Astrocyte of the spinal cord (primary cell): ENCODE measurements around the gene REEP6.
A peak's percentile ranks its signal among the peaks of the same experiment; 100 is the strongest.

Experiments used
- DNase-seq: peaks from one replicate; pipeline ENCODE4 v3.0.0; 2011; ENCODE audit warnings: low read depth, low spot score
- H3K4me3 ChIP-seq: 2 replicates; pipeline ENCODE4 v1.5.1; 2011; ENCODE audit warnings: low read depth, mild to moderate bottlenecking, low read length, moderate library complexity
- in situ Hi-C: cut with HindIII; loops from 2 replicates; pipeline ENCODE4 v1.10.0; 2017; ENCODE audit warnings: low sequenced_read_pairs
- TF ChIP-seq, protein P1 (sequence below): IDR thresholded peaks from 2 replicates; pipeline ENCODE4 v1.5.1; 2012; ENCODE audit warnings: low read depth, mild to moderate bottlenecking, low read length, inconsistent platforms

The REEP6 gene

DNA sequence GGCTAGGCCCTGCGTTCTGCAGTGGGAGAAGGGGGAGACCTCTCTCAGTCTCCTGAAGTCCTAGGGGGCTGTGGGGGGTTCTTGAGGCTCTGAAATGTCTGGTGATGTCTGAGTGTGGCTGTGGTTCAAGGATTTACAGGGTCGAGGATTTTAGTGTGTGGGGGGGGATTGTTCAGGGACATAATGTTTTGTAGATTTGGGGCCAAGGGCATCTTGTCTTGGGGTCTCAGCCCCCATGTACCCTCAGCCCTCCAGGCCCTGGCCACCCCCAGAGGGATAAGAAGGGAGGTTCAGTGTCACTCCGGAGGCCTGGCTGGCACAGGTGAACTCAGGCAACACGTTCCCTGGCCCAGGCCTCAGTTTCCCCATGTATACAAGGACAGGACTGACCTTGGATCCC lies 43.5 kb upstream of the REEP6 start:
- TF ChIP-seq, protein P1, sequence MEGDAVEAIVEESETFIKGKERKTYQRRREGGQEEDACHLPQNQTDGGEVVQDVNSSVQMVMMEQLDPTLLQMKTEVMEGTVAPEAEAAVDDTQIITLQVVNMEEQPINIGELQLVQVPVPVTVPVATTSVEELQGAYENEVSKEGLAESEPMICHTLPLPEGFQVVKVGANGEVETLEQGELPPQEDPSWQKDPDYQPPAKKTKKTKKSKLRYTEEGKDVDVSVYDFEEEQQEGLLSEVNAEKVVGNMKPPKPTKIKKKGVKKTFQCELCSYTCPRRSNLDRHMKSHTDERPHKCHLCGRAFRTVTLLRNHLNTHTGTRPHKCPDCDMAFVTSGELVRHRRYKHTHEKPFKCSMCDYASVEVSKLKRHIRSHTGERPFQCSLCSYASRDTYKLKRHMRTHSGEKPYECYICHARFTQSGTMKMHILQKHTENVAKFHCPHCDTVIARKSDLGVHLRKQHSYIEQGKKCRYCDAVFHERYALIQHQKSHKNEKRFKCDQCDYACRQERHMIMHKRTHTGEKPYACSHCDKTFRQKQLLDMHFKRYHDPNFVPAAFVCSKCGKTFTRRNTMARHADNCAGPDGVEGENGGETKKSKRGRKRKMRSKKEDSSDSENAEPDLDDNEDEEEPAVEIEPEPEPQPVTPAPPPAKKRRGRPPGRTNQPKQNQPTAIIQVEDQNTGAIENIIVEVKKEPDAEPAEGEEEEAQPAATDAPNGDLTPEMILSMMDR: no peak
- no peak overlapping the region for H3K4me3 ChIP-seq
- DNase-seq: no peak
- in situ Hi-C loops: no loop called here

DNA sequence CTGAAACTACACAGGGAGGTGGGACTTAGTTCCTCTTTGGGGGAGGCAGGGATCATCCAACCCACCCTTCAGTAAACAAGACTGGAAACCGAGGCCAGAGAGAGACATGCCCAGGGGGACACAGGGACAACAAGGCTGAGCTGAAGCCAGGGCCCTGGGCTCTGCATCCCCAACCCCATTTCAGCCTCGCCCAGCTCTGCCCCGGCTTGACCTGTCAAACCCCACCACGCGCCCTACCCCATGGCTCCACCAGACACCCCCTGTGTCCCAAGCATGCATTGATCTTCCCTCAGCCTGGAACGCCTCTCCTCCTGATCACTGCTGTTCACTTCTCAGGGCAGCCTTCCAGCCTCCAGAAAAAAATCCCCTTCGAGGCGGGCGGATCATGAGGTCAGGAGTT lies 43.0 kb upstream of the REEP6 start:
- in situ Hi-C loops: no loop called here
- no peak for DNase-seq
- no peak overlapping the region for H3K4me3 ChIP-seq
- TF ChIP-seq, protein P1: no peak

DNA sequence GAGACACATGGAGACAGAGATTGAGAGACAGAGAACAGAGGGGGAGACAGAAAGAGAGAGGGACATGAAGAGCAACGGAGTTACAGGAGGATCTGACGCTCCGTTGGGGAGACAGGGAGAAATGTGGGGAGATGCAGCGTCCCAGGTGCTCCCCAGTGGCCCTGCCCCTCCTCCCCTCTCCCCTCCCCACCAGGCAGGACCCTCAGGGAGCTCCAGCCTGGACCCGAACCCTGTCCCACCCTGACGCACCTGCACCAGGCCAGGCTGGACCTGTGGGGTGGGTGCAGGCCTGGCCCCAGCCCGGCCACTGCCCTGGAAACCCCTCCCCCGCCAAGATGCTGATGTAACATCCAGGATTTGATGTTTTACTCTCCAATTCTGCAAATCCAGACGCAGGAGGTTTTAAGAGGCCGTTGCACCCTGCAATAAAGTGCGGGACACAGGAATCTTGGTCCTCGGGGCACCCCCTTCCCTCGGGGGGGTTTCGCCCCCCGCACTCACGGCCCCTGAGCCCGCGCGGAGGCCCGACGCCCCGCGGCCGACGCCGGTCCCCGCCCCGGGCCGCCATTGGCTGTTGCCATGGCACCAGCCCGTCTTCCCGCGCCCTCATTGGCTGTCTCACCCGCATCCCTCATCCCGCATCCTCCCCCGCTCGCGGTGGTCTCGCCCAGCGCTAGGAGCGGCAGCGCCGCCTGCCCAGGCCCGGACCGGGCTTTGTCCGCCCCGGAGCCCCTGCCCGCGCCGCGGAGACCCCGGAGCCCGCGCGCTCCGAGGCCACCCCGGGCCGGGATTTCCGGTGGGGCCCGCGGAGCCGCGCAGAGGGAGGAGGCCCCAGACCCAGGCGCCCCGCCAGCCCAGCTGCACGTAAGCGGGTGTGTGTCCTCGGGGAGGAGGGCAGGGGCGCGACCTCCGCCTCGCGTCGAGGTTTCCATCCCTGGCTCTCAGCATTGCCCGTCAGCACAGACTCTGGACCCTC lies 41.2 kb upstream of the REEP6 start, which contains the start of gene APC2:
Gene APC2, plus strand, starts transcription at position 655 of the 976 bp plus-strand sequence. CDS start 2,881 bp downstream, outside the sequence.
- H3K4me3 ChIP-seq: no peak within 1 kb of the TSS
- peak; percentile 22 for DNase-seq
- TF ChIP-seq, protein P1: no peak
- in situ Hi-C loops: no loop called here

DNA sequence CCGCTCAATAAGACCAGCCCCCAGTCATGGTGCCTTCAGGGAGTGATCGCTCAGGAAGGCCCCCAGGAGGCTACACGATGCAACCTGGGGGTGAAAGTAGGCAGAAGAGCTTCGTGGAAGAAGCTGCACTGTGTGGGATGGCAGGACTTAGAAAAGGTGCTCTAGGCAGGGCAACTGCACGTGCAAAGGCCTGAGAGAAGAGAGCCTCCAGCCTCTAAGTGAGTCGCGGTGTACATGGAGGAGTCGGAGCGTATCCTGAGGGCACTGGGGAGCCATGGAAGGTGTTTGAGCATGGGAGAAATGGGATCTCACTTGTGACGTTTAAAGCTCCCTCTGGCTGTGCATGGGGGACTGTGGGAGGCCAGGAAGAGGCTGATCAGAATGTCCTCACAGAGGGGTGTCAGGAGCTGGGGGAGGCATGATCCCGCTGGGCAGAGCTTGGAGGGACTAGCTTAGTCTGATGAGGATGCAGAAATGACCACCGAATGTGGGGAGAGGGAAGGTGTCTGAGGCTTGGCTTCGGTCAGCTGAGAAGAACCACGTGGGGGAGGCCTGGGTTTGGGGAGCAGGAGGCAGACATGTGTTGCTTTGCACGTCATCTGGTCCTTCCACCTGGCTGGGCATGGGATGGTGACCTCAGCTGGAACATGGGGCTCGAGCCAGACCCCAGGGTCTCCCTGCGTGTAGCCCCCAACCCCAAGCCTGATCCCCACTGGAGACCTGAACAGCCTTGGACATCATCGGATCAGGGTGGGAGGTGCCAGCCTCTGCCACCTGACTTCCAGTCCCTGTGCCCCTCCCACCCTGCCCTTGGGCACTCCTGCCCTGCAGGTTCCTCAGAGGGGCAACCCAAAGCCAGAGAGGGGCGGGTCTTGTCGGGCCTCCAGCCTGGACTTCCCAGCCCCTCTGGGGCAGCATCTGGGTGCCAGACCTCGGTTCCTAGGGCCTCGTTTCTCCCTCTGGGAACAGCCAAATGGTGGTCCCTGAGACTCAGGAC lies 39.9 kb upstream of the REEP6 start:
- TF ChIP-seq, protein P1: no peak
- H3K4me3 ChIP-seq: no peak overlapping the region
- DNase-seq: no peak
- in situ Hi-C loops: no loop called here

DNA sequence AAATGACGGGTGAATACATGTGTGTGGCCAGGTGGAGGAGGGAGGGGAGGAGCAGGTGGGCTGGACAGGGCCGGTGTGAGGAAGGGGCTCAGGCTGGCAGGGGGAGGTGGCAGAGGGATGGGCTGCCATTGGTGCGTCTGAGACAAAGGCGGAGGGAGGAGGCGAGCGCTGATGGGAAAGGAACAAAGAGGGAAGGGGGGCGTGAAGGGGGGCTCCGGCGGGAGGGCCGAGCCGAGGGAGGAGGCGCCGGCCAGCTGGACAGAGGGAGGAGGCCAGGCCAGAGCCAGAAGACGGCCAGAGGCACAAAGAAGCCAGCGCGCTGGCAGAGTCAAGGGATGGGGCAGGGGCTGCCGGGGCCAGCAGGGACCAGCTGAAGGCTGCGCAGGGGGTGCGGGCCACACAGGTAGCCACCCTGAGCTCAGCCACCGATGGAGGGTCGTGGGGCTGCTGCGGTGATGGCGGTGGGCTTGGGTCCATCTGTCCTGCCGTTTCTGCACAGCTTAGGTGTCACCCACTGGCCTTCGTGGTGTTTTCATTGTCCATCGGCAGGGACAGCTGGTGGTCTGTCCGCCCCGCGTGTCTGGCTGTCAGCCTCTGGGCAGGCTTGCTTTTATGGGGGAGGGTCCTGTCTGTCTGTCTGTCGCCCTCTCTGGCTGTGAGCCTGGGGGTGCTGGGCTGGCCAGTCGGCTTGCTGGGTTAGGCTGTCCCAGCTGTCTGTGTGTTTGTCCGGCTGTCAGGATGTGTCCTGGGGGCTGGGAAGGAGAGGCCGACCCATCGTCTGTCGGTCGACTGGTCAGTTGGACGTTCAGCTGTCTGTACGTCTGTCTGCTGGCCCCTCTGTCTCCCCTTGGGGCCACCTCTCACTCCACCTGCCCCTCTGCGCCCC lies 38.8 kb upstream of the REEP6 start:
- H3K4me3 ChIP-seq: no peak overlapping the region
- in situ Hi-C loops: no loop called here
- TF ChIP-seq, protein P1: no peak
- no peak for DNase-seq
